Hindlimb muscle (tissue), 1 donor: Measurements from ENCODE around the gene P2RX2. TPM values are rescaled to one million over a fixed set of nuclear protein-coding genes. Genes with fewer than 3 reads are reported as not detected.

Source experiments
- DNase-seq: peaks from one replicate; pipeline ENCODE4 v3.0.0-alpha.2; 2013
- polyA plus RNA-seq: library from polyadenylated mRNA; unstranded; fragments of 120-200 nt; gene quantifications from one replicate; pipeline ENCODE4 v1.2.1, GENCODE V29; 2013; ENCODE audit not compliant: insufficient read length

P2RX2 gene
- polyA plus RNA-seq, 1 donor = not detected

- no peak for DNase-seq
Observed at GRCh38 chr12:132662901-132663755, 44.6 kb downstream of the P2RX2 start.

- no peak for DNase-seq
Observed at GRCh38 chr12:132664206-132665148, 45.9 kb downstream of the P2RX2 start.

GRCh38 chr12:132665149-132665491 is 46.5 kb downstream of the P2RX2 start:
- no peak for DNase-seq

DNA sequence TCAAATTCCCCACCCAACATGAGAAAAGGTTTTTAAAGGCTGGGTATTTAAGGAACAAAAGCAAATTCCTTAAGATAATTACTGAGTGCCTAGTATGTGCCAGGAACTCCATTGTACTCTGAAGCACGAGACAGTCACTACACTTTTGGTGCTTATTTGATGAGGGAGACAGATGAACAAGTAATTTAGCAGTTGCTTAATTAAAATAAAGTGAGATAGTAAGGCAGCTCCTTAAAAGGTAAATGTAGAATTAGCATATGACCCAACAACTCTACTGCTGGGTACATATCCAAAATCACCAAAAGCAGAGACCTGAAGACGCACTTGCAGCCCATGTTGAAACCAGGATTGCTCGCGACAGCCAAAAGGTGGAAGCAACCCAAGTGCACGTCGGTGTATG is 47.2 kb downstream of the P2RX2 start:
- no peak for DNase-seq

GRCh38 chr12:132668191-132669088 is 49.9 kb downstream of the P2RX2 start:
- no peak for DNase-seq

DNA sequence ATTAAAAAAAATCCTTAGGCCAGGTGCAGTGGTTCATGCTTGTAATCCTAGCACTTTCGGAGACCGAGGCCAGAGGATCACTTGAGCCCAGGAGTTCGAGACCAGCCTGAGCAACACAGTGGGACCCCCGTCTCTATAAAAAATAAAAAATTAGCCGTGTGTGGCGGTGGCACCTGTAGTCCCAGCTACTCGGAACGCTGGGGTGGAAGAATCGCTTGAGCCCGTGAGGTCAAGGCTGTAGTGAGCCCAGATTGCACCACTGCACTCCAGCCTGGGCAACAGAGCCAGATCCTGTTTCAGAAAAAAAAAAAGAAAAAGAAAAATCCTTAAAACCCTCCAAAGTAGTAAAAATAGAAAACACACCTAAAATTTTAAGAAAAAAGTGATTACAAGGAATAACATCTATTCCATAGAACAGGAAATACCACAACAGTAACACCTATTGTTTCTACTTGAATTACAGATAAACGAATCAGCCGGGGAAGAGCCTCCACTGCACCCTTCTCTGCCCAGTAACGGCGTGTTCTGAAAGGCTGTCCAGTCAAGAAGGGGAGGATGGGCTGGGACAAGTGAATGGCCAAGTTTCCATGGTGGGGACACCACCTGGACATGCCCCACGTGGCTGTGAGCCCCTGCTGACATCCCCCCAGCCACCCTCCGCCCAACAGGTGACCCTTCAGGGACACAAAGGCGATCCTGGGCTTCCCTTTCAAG is 50.7 kb downstream of the P2RX2 start:
- DNase-seq = no peak

Other genes starting within 250 kb of the P2RX2 start
- 58.3 TPM for gene FBRSL1, start 128.6 kb upstream of the P2RX2 start, polyA plus RNA-seq
- not detected for gene LRCOL1, start 8.2 kb upstream of the P2RX2 start, polyA plus RNA-seq
- gene POLE, start 68.6 kb downstream of the P2RX2 start, polyA plus RNA-seq = 31.9 TPM
- gene PXMP2, start 68.8 kb downstream of the P2RX2 start, polyA plus RNA-seq = 18.2 TPM
- gene PGAM5, start 92.1 kb downstream of the P2RX2 start, polyA plus RNA-seq = 21.7 TPM
- gene ANKLE2, start 143.1 kb downstream of the P2RX2 start, polyA plus RNA-seq = 46.4 TPM
- 48.8 TPM for gene GOLGA3, start 210.1 kb downstream of the P2RX2 start, polyA plus RNA-seq